Gastrocnemius medialis (tissue), 4 donors: ENCODE measurements around the gene NOLC1. TPM values are rescaled to one million over a fixed set of nuclear protein-coding genes. Genes with fewer than 3 reads are reported as not detected.
A peak's percentile ranks its signal among the peaks of the same experiment; 100 is the strongest.

Source experiments
- ATAC-seq, 2 donors: fragments of 150-250 bp; one replicate each; pipeline ENCODE4 v1.9.1; 2016
- DNase-seq, 2 donors: peaks; one replicate each; pipeline ENCODE4 v3.0.0-alpha.2; 2019
- H3K27ac ChIP-seq, 4 donors: fragments of 200-600 bp; sonication (generic); 1 replicate in 1 of 4; 2 replicates in 3 of 4; pipeline ENCODE4 v1.5.1; 2016 to 2018; ENCODE audit warnings: mild to moderate bottlenecking in 2 of 4, moderate library complexity in 1 of 4
- H3K27me3 ChIP-seq, 3 donors: fragments of 200-600 bp; sonication (generic) in 2 of 3; 1 replicate in 1 of 3; 2 replicates in 2 of 3; pipeline versions ENCODE4 v1.5.1 to v1.6.0; 2016 to 2019; ENCODE audit warnings: mild to moderate bottlenecking in 1 of 3, moderate library complexity in 1 of 3
- H3K36me3 ChIP-seq, 2 donors: fragments of 200-600 bp; sonication (generic) in 1 of 2; one replicate each; pipeline ENCODE4 v1.5.1; 2017 to 2018
- H3K4me1 ChIP-seq, 2 donors: fragments of 200-600 bp; sonication (generic) in 1 of 2; one replicate each; pipeline ENCODE4 v1.5.1; 2016 to 2017; ENCODE audit warnings: mild to moderate bottlenecking in 2 of 2
- H3K4me3 ChIP-seq, 4 donors: fragments of 200-600 bp; sonication (generic) in 3 of 4; 1 replicate in 1 of 4; 2 replicates in 3 of 4; pipeline ENCODE4 v1.5.1; 2016 to 2019; ENCODE audit warnings: mild to moderate bottlenecking in 2 of 4
- H3K9me3 ChIP-seq, 3 donors: fragments of 200-600 bp; sonication (generic) in 2 of 3; 1 replicate in 1 of 3; 2 replicates in 2 of 3; pipeline ENCODE4 v1.5.1; 2016 to 2019
- POLR2A ChIP-seq, 2 donors: fragments of 450-650 bp; IDR thresholded peaks; one replicate each; pipeline ENCODE4 v1.6.1; 2017; ENCODE audit warnings: antibody characterized with exemption in 2 of 2, mild to moderate bottlenecking in 2 of 2, moderate library complexity in 2 of 2
- in situ Hi-C, 4 donors: fragments of 200-750 bp; cut with MboI; loops; one replicate each; pipeline versions ENCODE4 v1.15.0 to v1.8.0; 2017; ENCODE audit warnings: low sequenced_read_pairs in 4 of 4
- intact Hi-C: fragments of 100-400 bp; cut with DNase I; formaldehyde crosslinking; loops from one replicate; pipeline ENCODE4 v1.15.1; 2023; ENCODE audit warnings: low total_unique reads
- total RNA-seq, 4 donors: library from RNA; depleted of rRNA; stranded (reverse); fragments of >200 nt; gene quantifications; one replicate each; pipeline versions ENCODE4 v1.1.0 to v1.2.3, GENCODE V29; 2016
- TF ChIP-seq, protein P1 (sequence below), 5 experiments: fragments of 450-650 bp in 3 of 5; fragments of 200-600 bp in 2 of 5; sonication (generic) in 2 of 5; IDR thresholded peaks in 4 of 5; conservative IDR thresholded peaks in 1 of 5; 1 replicate in 4 of 5; 2 replicates in 1 of 5; pipeline ENCODE4 v1.5.1; 2016 to 2019; ENCODE audit warnings: antibody characterized with exemption in 5 of 5, mild to moderate bottlenecking in 3 of 5, moderate library complexity in 3 of 5

Gene NOLC1
- total RNA-seq, 4 donors from 2014 or later: 37.2 to 76.7 (median 71.1) TPM

DNA sequence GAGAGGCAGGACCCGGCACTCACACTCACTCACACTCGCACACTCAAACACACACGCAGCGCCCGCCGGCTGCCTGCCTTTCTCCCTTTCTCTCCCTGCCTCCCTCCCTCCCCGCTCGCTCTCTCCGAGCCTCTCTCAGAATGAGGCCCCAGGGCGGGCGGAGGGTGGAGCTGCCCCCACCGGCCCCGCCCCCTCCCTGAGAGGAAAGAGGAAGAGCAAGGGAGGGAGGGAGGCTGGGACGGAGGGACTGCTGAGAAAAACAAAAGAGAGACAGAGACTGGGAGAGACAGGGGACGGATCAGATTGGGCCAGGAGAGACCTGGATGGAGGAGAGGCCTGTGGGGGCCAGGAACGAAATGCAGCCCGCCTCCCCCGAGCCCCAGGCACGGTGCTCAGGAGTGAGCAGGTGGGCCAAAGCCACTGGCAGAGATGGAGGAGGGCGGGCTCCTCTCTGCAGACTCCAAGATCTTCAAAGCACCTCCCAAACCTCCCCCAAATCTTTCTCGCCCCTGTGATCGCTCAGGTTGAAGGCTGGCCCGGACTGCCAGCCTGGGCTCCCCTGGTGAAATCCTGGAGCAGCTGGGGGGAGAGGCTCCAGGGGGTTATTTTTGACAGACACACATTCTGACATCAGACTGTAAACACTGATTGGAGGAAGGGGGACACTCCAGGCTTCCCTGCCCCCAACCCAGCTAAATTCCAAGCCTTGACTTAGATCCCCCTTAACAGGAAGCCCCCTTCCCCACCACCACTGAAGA is 37.1 kb upstream of the NOLC1 start:
- in situ Hi-C loops (no loop called here), intact Hi-C loops (loop anchor here (1.0 to 5.0 kb wide), 2 partner anchors 50 to 298 kb away; partner anchors contain the start of genes HPS6 and OGA)
- H3K36me3 ChIP-seq: peaks cover 0 to 16% of the 10 kb centered on the region in 2 donors
- H3K27me3 ChIP-seq: no peaks in the 10 kb centered on the region
- H3K27ac ChIP-seq: peak overlapping the region; percentile 76 to 100 (median 94)
- peaks cover 68% of the 10 kb centered on the region in 2 donors for H3K4me1 ChIP-seq
- H3K4me3 ChIP-seq: peak overlapping the region; percentile 57 to 69 (median 64)
- ATAC-seq (peak; percentile 61 to 73), DNase-seq (peak; percentile 79 to 81)
- H3K9me3 ChIP-seq: no peaks in the 10 kb centered on the region
- TF ChIP-seq POLR2A (IDR thresholded peaks at IDR 0.05): peak; percentile 41 to 47
- TF ChIP-seq, protein P1, sequence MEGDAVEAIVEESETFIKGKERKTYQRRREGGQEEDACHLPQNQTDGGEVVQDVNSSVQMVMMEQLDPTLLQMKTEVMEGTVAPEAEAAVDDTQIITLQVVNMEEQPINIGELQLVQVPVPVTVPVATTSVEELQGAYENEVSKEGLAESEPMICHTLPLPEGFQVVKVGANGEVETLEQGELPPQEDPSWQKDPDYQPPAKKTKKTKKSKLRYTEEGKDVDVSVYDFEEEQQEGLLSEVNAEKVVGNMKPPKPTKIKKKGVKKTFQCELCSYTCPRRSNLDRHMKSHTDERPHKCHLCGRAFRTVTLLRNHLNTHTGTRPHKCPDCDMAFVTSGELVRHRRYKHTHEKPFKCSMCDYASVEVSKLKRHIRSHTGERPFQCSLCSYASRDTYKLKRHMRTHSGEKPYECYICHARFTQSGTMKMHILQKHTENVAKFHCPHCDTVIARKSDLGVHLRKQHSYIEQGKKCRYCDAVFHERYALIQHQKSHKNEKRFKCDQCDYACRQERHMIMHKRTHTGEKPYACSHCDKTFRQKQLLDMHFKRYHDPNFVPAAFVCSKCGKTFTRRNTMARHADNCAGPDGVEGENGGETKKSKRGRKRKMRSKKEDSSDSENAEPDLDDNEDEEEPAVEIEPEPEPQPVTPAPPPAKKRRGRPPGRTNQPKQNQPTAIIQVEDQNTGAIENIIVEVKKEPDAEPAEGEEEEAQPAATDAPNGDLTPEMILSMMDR (IDR thresholded peaks at IDR 0.05 in 4 of 5, conservative IDR thresholded peaks at IDR 0.05 in 1 of 5): no peak

DNA sequence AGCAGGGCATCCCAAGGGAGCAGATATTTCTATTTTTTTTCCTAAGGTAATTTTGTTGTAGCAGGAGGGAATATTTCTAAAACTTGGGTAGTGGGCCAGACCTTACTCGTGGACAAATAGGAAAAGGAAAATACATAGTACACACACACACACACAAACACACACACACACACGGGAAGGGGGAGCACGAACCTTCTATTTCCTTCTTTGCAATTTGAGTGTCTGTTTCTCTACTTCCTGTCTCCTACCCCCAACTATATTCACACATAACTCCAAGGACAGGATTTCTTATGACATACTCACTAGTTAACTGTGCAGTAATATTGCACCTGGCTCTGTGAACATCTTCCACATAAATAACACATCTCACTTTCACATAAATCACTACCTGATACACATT is 36.4 kb upstream of the NOLC1 start:
- no peaks in the 10 kb centered on the region for H3K27me3 ChIP-seq
- no peaks in the 10 kb centered on the region for H3K9me3 ChIP-seq
- in situ Hi-C loops: no loop called here
- peak overlapping the region; percentile 76 to 100 (median 94) for H3K27ac ChIP-seq
- H3K4me1 ChIP-seq: peaks cover 68% of the 10 kb centered on the region in 2 donors
- intact Hi-C loops: loop anchor here (5.0 kb wide), 1 partner anchor 298 kb away; the partner anchor contains the start of gene OGA
- ATAC-seq (no peak), DNase-seq (no peak)
- H3K4me3 ChIP-seq: peak overlapping the region in 3 of 4 donors; percentile 59 to 69 (median 69)
- peaks cover 0 to 9% of the 10 kb centered on the region in 2 donors for H3K36me3 ChIP-seq
- TF ChIP-seq, protein P1 (IDR thresholded peaks at IDR 0.05 in 4 of 5, conservative IDR thresholded peaks at IDR 0.05 in 1 of 5): no peak
- no peak for TF ChIP-seq POLR2A (IDR thresholded peaks at IDR 0.05)

DNA sequence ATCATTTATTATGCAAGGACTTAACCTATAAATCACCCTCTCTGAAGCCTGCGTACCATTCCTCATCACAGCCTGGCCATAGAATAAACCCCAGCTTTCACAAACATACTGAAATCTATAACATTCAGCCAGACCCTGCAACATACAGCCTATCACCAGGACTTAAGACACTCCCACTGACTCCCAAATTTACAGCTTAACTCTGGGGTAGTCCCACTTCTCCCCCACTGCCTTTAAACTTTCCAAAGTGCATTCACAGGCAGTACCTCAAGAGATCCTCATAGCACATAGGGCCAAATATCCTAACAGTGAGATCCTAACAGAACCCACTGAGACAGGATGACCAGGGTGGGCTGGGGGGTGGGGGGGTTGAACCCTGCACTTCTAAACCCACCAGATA is 35.5 kb upstream of the NOLC1 start:
- intact Hi-C loops: loop anchor here (5.0 kb wide), 1 partner anchor 299 kb away; the partner anchor contains the start of gene OGA
- Histone ChIP-seq H3K27ac (peak overlapping the region; percentile 92 to 100 (median 98)), H3K4me1 (peaks cover 73 to 76% of the 10 kb centered on the region in 2 donors), H3K36me3 (no peaks in the 10 kb centered on the region), H3K9me3 (no peaks in the 10 kb centered on the region), H3K4me3 (no peak overlapping the region), H3K27me3 (no peaks in the 10 kb centered on the region)
- in situ Hi-C loops: no loop called here
- no peak for ATAC-seq
- TF ChIP-seq, protein P1 (IDR thresholded peaks at IDR 0.05 in 4 of 5, conservative IDR thresholded peaks at IDR 0.05 in 1 of 5): no peak
- no peak for TF ChIP-seq POLR2A (IDR thresholded peaks at IDR 0.05)
- no peak for DNase-seq

DNA sequence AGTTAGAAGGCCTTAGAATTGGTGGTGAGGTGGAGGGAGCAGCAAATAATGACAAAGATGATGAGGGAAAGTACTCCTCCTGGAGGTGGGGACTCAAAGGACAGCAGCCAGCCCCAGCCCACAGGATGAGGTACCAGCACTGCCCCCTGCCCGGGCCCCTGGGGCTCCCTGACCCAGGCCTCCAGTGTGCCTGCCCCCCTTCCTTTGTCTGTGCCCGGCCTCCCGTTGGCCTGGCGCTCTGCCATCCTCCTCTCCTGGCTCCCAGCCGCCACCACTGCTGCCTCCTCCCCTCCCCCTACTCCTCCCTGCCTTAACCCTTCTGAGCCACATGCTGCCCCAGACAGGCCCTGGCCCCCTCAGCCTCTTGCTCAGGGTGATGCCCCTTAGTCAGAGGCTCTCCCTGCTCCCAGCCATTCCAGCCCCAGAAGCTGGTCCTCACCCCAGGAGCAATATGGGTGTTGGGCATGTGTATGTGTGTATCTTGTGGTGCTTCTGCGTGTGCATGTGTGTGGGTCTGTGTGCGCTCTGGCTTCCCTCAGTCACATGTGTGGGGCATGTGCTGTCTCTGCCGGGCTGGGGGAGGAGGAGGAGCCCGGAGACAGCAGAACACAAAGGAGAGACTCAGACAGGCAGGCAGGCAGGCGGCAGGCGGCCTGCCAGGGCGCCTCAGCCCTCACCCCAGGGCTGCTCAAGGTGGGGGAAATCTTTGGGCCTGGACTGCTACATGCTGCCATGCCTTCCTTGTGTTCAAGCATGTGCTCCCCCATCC is 34.6 kb upstream of the NOLC1 start:
- H3K36me3 ChIP-seq: no peaks in the 10 kb centered on the region
- ATAC-seq (no peak), DNase-seq (peak; percentile 50 to 70)
- no peaks in the 10 kb centered on the region for H3K27me3 ChIP-seq
- TF ChIP-seq, protein P1 (IDR thresholded peaks at IDR 0.05 in 4 of 5, conservative IDR thresholded peaks at IDR 0.05 in 1 of 5): no peak
- TF ChIP-seq POLR2A (IDR thresholded peaks at IDR 0.05): no peak
- peak overlapping the region; percentile 92 to 100 (median 98) for H3K27ac ChIP-seq
- peaks cover 73 to 76% of the 10 kb centered on the region in 2 donors for H3K4me1 ChIP-seq
- no peaks in the 10 kb centered on the region for H3K9me3 ChIP-seq
- intact Hi-C loops: loop anchor here (5.0 kb wide), 1 partner anchor 300 kb away; the partner anchor contains the start of gene OGA
- H3K4me3 ChIP-seq: peak overlapping the region; percentile 31 to 95 (median 61)
- in situ Hi-C loops: no loop called here
